ENCODE measurements around the gene RAPGEF5.

DNA sequence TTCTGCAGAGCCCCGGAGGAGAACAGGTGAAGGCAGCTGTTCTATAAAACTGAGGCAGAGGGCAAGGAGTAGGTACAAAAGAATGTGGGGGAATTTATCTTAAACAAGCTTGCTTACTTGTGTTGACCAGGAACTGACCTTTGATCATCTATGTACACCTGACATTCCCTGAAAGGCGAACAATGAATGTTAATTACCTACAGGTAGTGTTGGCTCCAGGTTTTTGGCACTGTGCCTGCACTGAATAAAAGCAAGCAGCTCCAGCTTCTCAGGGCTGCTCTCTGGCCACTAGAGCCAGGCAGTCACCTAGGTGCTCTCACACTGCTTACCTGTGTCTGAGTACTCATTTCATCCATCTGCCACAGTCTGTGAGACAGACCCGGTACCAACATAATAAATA lies 87.0 kb downstream of the RAPGEF5 start:
- no peak for TF ChIP-seq EZH2 (IDR thresholded peaks at IDR 0.05; ENCODE audit: low read depth)
- TF ChIP-seq CTCF (conservative IDR thresholded peaks at IDR 0.05), result no peak
